GM19193 (cell line): ENCODE measurements around the gene SDF4.

Source experiments
- POLR2A ChIP-seq: IDR thresholded peaks from 4 replicates; pipeline ENCODE4 v1.6.1; 2011; ENCODE audit not compliant: insufficient read depth, insufficient read length; ENCODE audit errors: extremely low read depth

The SDF4 gene

GRCh38 chr1:1185101-1185765, 46.6 kb downstream of the SDF4 start:
- no peak for TF ChIP-seq POLR2A

- TF ChIP-seq POLR2A = no peak
Measured at GRCh38 chr1:1183833-1184775, 47.7 kb downstream of the SDF4 start.

GRCh38 chr1:1183221-1183747, 48.5 kb downstream of the SDF4 start:
- no peak for TF ChIP-seq POLR2A

DNA sequence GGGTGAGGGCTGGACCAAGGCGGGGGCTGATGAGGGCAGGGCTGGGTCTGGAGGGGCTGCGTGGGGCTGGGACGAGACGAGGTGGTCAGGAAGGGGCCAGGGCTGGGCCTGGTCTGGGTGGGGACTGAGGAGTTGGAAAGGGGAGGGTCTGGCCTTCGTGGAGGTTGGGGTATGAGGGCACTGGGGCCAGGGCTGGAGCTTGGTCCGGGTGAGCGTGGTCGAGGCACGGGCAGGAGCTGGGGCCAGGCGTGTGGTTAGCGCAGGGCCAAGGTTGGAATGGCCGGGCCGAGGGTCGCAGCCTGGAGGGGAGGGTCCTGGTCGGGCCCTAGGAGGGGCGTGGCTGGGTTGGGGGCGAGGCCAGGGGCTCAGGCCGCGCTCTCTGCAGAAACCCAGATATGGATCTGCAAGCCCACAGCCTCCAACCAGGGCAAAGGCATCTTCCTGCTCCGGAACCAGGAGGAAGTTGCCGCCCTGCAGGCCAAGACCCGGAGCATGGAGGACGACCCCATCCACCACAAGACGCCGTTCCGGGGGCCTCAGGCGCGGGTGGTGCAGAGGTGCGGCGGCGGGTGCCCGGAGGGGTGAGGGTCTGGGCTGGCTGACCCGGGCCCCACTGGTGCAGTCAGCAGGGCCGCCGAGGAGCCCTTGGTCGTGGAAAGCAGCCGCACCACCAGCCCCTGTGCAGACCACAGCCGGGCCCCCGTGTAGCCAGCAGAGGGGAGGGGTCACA, 49.1 kb downstream of the SDF4 start:
- TF ChIP-seq POLR2A = no peak

DNA sequence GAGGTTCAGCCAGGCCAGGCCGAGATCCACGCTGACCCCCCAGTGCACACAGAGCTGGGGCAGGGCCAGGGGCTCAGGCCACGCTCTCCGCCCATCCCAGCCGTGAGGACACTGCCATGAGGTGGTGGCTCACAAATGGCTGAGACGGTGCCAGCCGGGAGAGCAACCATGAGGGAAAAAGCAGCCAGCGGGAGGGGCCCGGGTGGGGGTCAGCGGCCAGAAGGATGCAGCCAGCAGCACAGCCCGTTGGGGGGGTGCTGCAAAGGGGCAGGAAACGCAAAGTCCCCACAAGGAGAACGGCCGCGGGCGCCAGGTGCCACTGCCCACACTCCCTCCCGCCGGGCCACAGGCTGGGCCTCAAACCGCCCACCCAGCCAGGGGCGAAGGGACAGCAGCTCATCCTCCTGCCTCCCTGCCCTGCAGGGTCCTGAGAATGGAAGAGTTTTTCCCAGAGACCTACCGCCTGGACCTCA, 49.8 kb downstream of the SDF4 start:
- no peak for TF ChIP-seq POLR2A

DNA sequence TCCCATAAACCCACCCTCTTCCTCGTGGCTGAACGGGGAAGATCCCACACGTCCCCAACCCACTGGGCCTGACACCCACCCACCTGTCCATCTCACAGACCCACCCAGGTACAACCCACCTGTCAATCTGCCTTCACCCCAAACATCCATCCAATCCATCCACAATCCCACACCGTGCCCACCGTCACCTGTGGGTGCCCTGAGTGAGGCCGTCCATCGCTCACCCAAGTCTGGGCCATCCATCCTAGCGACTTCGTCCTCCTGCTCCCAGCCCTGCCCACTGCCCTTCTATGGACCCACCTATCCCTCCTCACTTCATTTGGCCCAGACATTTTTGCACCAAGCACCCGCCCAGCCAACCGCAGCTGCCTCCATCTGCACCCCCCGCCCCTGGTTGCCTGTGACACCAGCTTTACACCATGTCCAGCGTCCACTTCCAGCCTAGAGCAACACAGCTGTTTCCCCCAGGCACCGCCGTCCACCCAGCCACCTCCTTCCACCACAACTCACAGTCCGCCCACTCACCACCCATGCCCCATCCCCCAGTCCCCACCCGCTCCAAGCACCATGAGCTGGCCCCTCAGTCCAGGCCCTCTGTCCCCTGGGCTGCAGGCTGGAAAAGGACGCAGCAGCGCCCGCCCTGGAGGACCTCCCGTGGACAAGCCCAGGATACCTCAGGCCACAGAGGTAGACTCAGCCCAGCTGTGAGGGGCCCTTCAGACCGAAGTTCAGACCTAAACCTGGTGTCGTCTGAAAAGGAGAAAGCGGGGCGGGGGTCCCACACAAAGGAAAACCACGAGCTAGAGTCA, 50.5 kb downstream of the SDF4 start:
- TF ChIP-seq POLR2A = no peak

DNA sequence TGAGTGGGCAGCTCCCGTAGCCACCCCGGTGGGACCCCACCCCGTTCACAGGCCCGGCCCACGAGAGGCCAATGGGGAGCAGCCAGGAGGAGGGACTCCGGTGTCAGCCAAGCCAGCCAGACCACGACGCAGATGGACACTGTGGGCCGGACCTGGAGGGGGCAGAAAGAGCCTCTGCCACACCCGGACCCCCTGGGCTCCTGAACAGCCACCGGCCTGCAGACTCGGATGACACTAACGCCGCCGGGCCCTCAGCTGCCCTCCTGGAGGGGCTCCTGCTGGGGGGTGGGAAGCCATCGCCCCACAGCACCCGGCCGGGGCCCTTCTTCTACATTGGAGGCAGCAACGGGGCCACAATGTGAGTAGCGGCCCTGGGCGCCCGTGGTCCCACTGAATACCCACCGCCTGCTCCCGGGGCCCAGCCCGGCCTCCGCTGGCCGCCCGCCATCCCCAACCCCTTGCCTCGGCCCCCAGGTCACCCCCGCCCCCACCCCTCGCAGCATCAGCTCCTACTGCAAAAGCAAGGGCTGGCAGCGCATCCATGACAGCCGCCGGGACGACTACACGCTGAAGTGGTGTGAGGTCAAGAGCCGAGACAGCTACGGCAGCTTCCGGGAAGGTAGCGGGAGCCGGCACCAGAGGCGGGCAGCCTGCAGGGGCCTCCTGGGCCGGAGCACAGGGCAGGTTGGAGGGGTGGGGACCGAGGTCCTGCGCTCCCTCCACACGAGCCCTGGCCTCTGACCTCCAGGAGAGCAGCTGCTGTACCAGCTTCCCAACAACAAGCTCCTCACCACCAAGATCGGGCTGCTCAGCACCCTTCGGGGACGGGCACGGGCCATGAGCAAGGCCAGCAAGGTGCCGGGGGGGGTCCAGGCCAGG, 51.6 kb downstream of the SDF4 start:
- no peak for TF ChIP-seq POLR2A

DNA sequence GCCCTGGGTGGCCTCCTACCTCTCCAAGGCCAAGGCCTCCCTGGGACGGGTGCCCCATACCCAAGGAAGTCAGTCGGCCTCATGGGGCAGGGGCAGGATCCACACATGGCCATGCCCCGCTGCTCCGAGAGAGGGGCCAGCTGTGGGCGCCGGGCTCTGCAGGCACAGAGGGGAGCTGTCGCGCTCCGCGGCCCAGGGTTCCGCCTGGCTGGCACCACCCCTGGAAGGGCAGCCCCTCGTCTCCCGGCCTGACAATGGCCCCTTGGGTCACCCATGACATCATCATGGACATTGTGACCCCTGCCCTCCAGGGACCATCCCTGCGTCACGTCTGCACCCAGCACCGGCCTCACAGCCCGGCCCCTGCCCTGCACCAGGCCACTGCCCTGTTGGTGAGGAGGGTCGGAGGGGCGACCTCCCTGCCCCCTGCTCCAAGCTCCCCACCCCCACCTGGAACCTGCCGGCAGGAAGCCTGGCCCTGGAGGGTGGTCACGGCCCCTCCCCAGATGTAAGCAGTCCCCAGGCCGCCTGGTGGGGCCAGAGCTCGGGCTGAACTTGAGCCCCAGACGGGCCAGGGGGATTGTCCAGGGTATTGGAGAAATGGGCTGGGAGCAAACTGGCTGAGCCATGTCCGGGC, 52.3 kb downstream of the SDF4 start:
- no peak for TF ChIP-seq POLR2A

DNA sequence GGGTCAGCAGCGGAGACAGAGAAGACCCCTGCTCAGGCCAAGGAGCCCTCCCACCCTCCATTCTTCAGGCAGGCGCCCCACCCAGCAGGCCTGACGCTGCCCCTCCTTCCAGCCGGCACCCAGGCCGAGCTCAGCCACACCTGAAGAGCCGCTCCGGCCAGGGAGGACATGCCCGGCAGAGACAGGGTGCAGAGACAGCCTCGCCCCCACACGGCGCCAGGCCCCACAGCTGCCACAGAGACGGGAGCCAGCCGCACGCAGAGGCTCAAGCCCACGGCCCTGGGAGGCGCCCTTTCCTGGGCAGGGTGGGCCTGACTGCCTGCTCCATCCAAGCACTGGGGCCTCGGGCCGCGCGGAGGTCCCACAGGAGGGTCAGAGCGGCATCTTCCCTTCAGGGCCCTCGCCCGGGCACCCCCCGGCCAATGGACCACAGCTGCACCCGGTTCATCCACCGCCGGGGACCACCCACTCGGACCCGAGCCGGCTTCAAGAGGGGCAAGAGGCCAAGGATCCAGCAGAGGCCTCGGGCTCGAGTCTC, 52.9 kb downstream of the SDF4 start:
- TF ChIP-seq POLR2A = no peak

GRCh38 chr1:1177452-1178206, 54.2 kb downstream of the SDF4 start:
- no peak for TF ChIP-seq POLR2A

DNA sequence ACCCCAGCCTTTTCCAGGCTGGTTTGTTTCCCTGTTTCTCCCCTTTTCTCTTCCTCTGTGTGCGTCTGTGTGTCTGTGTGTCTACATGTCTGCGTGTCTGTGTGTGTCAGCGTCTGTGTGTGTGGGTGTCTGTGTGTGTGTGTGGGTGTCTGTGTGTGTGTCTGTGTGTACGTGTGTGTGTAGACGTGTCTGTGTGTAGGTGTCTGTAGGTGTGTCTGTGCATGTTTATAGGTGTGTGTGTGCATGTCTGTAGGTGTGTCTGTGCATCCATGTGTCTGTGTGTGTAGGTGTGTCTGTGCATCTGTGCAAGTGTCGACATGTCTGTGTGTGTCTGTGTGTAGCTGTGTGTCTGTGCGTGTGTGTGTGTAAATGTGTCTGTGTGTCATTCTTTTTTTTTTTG, 54.9 kb downstream of the SDF4 start:
- TF ChIP-seq POLR2A = no peak

GRCh38 chr1:1175221-1176062, 56.4 kb downstream of the SDF4 start:
- no peak for TF ChIP-seq POLR2A
